HG02870 (cell line): ENCODE data around the gene NRXN2.
"Not testable (repeated sequence)": the region's sequence is repeated elsewhere in the genome, so short reads cannot be mapped to it uniquely, and the experiment has no call there.

Experiments
- ATAC-seq: cut with Tn5 transposase; IDR thresholded peaks from one replicate; pipeline ENCODE4 v1.9.1; 2021; ENCODE audit warnings: mild to moderate bottlenecking, moderate library complexity; ENCODE audit not compliant: unreplicated experiment

The NRXN2 gene

DNA sequence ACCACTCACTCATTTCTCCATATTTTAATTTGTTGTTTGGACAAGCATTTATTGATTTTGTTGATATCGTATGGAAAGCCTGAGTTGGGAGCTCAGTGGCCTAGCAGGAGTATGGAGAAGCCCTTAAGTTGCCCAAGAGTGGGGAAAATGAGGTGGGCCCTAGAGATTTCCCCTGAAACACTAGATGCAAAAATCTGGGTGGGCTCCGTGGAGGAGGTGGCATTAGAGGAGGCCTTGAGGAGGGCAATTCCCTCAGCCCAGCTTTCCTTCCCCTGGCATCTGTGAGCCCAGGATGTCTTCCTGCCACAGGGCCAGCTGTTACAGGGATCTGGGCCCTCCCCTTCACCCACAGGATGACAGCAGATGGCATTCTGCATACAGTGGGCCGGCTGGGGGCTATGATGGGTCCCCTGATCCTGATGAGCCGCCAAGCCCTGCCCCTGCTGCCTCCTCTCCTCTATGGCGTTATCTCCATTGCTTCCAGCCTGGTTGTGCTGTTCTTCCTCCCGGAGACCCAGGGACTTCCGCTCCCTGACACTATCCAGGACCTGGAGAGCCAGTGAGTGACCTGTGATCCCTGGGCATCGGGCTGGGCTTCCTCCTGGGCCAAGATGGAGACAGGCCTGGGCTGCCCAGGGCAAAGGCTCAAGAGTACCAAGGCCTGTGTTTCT lies 153.6 kb downstream of the NRXN2 start:
- no peak for ATAC-seq

DNA sequence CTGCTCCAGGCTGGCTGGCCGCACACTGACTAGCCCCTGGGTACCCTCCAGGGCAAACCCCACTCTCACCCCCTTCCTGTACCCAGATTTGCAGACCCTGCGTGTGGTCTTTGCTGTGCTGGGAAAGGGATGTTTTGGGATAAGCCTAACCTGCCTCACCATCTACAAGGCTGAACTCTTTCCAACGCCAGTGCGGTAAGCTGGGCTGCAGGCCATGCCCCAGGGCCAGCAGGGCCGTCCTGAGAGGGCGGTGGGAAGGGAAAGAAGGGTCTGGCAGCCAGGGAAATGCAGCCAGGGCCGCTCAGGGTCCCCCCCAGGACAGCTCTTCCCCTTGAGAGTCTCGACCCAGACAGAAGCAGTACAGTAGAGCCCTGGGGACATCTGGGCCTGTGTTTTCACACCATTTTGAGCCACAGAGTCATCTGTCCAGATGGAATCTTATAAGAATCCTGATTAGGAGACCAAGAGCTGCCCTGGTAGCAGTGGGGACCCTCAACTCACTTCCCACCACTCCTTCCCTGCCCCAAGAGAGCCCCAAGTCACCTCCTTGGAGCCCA lies 154.3 kb downstream of the NRXN2 start:
- no peak for ATAC-seq

DNA sequence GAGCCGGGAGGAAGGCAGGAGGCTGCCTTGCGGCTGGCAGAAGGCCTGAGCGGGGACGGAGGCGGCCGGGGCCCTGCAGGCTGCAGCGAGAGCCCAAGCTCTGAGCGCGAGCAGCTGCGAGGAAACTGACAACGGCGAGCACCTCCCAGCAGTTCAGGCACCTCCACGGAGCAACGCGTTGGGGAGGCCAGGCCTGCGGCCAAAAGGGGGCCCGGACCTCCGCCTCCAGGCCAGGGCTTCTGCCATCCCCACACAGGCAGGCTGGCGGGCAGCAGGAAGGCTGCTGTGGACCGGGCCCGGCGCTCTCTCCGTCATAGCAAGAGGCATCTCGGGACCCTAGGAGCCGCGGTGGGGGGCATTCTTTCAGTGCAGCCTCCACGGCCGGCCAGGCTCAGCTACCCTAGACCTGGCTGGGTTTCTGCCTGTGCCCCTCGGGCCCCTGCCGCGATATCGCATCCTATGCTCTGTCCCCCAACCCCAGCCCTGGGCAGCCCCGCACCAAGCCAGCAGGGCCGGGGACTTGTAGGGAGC lies 154.9 kb downstream of the NRXN2 start:
- ATAC-seq: no peak

DNA sequence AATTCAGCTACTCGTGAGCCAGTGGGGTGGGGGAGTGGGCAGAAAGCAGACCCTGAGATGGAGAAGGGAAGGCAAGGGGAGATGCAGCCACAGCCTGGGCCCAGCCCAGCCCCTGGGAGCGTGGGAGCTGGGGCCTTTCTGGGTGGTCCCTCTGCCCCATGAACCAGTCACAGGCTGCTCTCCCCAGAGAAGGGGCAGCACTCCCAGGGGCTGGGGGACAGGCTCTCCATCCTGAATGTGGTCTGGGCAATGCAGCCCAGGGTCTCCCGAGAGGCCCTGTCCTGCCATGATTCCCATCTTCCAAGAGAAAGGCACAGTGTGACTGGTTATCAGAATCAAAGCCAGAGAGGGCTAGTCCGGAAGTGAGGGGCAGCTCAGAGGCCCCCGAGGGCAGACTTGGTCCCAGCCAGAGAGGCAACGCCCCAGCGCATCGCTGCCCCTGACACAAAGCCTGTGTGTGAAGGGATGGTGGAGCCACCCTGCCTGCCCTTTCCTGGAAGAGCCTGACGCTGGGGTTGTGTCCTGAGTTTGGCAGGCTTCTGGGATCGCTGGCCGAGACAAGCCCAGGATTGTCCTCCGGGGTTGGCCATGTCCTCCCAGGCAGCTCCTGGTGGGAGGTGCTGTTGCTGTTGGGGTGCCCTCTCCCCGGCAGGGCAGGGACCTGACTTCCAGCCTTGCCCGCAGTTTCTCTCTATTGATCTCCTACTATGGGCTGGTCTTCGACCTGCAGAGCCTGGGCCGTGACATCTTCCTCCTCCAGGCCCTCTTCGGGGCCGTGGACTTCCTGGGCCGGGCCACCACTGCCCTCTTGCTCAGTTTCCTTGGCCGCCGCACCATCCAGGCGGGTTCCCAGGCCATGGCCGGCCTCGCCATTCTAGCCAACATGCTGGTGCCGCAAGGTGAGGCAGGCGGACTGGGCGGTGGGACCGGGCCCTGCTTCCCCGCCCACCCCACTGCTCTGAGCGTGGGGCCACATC lies 155.8 kb downstream of the NRXN2 start:
- ATAC-seq: no peak

DNA sequence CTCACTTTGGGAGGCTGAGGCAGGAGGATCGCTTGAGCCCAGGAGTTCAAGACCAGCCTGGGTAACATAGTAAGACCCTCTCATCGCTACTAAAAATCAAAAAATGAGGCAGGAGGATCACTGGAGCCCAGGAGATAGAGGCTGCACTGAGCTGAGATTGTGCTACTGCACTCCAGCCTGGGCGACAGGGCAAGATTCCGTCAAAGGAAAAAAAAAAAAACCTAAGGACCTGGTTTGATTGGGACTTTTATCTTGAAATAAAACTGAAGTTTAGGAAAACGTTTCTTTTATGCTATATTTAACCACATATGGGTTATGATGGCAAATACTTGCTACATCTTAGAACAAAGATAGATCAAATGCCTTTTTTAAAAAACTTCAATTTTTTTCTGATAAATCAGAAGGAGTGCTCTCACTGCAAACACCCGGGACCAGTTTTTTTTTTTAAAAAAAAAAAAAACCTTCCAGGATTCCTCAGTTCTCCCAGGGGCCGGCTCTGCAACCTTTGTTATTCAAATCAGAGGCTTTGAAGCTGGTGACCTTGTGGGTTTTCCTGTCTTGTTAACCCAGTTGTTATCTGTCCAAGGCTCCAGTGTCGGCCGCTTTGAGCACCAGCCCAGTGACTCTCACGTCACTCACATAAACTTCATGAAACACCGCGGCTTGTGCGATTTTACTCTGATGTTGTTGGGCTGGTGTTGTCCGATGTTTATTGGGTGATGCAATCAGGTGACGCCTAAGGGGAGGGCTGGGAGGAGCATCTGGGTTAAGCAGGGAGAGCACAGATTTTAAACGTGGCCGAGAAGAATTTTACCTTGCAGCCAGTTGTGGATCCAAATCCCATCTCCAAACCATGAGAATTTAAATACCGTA lies 156.7 kb downstream of the NRXN2 start:
- no peak for ATAC-seq

DNA sequence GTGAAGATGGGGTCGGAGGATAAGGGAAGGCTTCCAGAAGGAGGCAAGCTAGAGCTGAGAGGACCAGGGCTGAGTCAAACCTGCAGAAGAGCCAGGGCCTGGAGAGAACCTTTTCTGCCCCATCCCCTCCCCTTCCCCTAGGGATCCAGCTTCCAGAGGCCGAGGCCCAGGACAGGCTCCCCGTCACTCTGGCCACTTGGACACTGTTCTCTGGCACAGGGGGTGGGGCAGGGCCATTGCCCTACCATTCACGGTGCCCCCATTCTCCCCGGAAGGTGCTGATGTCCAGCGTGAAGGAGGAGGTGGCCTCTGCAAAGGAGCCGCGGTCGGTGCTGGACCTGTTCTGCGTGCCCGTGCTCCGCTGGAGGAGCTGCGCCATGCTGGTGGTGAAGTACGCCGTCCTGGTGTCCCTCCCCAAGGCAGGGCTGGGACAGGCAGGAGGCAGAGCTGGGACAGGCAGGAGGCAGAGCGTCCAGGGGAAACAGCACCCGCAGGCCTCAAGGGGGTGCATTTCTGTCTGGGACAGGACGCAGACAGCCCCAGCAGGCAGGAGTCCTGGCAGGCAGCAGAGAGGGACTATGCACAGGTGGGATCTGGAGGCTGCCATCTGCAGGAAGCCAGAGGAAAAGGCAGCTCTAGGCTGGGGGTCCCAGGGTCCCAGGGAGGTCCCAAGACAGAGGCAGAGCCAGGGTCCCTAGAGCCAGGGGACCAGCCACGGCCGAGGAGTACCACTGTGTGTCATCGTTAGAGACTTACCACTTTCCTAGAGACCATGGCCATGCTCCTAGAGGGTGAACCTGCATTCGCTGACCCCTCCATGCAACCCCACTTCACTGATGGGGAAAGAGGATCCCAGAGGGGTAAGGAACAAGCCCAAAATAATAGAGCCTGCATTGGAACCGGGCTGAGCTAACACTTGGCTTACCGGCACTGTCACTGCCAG lies 157.8 kb downstream of the NRXN2 start:
- no peak for ATAC-seq

DNA sequence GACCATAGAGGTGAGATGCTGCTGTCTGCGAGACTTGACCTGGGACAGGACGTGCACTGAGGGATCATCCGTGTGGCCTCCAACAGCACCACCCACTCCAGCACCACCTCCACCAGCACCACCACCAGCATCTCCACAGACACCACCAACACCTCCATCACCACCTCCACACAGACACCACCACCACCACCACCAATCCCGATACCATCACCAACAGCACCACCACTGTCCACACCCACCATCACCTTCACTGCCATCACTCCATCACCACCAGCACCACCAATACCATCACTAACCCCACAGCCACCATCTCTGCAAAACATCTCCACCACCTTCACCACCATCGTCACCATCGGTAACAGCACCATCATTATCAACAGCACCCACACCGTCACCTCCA lies 158.6 kb downstream of the NRXN2 start:
- no peak for ATAC-seq

DNA sequence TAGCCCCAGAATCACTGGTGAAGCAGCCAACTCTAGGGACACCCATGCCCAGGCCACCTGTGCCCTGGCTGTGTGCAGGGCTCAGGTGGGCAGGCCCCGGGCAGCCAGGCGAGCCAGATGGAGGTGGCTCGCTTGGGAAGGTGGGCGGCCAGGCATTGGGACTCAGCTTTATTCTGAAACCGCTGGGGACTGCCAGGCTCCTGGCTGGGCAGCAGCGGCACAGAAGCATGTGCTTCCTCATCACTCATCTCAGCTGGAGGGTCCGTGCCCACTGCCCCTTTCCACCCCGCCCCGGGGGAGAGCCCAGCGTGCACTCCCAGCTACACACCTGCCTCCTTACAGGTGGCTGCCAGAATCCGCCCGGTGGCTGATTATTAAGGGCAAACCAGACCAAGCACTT lies 159.0 kb downstream of the NRXN2 start:
- ATAC-seq: no peak

DNA sequence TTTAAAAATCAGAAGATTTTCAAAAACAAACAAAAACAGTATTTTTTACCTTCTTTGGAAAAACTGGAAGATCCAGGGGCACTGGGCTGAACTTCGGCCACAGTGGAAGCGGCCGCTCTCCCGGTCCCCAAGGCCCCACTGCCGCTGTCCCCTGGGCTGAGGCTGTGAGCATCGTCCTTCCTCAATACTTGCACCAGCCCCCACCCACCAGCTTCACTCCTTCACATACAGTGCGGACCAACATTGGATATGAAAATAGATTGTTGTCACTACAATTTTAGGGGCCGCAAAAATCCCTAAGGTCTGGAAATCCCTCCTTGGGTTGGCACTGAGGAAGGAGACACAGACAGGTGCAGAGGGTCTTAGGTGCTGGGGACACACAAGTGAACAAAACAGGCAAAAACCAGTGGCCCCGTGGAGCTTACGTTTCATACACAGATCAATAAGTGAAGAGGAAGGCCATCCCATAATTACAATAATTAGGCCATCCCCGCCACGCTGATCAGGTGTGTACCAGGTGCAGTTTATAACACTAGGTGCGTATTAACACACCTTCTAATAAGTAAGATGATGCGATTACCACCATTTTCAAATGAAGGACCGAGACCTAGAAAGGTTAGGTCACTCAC lies 160.2 kb downstream of the NRXN2 start:
- no peak for ATAC-seq

DNA sequence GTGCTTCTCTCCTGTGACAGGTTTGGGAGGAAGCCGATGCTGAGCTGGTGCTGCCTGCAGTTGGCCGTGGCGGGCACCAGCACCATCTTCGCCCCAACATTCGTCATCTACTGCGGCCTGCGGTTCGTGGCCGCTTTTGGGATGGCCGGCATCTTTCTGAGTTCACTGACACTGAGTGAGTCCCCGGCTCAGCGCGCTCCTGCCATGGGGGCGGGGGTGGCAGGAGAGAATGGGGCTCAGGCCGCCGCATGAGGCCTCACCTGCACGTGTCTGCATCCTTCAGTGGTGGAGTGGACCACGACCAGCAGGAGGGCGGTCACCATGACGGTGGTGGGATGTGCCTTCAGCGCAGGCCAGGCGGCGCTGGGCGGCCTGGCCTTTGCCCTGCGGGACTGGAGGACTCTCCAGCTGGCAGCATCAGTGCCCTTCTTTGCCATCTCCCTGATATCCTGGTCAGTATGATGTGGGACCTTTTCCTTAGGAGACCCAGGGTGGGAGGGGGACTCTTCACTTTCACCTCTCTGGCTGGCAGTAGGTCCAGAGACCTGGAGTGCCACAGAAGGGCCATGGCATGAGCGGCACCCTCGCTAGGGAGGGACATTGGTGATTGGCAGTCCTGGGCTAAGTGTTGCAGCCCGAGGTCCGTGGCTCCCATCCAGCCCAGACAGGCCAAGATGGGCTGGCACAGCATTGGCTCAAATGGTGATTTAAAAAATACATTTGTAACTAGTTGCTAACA lies 160.8 kb downstream of the NRXN2 start:
- no peak for ATAC-seq

DNA sequence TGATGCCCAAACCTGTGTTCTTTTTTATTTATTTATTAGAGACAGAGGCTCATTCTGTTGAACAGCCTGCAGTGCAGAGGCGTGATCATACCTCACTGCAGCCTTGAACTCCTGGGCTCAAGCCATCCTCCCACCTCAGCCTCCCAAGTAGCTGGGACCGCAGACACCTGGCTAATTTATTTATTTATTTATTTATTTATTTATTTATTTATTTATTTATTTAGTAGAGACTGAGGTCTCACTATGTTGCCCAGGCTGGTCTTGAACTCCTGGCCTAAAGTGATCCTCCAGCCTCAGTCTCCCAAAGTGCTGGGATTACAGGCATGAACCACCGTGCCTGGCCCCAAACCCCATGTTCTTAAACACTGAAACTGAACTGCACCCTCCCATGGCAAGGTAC lies 161.6 kb downstream of the NRXN2 start:
- ATAC-seq: not testable (repeated sequence)

DNA sequence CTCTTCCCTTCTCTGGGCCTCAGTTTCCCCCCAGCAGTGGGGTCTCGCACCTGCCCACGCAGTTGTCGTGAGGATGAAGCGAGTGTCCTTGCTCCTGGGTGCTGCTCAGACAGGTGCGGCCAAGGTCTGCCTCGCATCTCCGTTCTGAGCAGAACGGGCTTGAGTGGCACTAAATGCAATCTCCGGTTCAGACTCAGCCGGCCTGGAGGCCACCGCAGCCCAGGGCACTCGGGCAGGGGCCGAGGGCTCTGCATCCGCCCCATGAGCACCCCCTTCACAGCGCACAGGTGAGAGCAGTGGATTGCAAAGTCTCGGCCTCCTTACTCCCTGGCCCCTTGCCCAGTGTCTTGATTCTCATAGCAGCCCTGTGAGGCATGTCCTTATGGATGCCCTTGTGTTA lies 162.1 kb downstream of the NRXN2 start:
- ATAC-seq: no peak

DNA sequence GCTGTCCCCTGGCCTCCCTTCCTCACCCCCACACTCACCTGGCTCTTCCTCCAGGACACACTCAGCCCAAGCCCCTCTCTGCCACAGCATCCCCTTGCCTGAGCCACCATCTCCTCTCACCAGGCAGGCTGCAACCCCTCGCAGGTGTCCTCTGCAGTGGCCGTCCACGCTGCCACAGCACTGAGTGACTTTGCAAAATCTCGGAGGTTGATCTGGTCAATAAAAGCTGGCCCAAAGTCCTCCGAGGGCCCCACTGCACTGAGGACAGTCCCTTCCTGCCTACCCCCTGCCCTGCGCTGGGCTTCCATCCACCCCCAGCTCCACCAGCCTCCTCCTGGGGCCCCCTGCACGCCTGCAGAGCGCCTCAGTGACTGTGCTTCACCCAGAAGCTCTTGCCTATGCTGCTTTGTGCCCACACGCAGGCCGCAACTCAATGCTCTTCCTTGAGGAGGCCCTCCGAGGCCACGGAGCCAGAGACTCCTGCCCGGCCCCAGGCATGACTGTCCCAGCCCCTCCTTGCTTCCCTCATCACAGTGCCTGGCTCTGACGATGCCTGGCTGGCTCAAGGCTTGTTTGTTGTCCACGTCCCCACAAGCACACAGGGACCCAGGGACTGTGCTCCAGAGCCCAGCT lies 162.7 kb downstream of the NRXN2 start:
- ATAC-seq: no peak

DNA sequence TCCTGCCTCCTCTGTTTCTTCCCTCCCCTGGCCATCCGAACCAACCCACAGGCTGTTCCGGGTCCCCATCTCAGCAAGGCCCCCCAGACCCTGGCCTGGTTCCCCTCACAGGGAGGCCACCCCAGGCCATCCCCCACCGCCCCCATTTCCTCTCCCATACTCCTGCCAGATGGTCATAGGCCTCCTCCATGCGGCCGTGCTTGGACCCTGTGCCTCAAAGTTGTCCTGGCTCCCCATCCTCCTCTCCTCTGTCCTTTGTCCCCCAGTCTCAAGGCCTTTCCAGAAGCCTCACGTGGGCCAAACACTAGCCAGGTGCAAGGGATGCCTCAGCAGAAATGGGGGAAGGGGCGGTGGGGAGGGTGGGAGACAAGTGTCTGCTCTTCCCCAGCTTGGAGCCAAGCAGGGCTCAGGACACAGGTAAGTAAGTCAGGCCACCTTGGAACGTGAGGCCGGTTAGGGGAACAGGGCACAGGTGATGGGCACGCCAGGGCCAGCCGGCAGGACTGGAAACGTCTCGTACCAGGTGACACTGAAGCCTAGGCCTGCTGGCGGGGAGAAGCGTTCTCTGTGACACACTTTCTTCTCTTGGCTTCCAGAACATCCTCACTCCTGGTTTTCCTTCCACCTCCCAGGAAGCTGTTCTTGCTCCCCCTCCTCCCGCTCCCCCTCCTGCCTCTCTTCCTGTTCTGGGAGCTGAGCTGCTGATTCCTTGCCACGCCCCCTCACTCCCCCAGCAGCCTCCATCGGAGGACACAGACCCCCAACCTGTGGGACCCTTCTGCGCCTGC lies 163.5 kb downstream of the NRXN2 start:
- no peak for ATAC-seq

DNA sequence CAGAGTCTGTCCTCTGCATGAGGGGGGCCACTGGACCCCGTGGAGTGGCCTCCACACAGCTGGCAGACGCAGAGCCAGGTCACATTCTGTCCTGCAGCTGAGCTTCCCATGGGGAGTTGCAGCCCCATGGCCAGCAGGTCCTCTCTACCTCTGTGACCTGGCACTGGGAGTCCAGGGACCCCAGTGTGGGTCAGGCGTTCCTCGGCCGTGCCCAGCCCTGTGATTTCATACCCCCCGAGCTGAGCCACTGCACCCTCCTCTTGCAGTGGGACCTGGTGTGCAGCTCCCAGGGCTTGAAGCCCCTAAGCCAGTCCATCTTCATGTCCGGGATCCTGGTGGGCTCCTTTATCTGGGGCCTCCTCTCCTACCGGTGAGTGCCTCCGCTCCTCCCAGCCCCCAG lies 164.1 kb downstream of the NRXN2 start:
- ATAC-seq: no peak

DNA sequence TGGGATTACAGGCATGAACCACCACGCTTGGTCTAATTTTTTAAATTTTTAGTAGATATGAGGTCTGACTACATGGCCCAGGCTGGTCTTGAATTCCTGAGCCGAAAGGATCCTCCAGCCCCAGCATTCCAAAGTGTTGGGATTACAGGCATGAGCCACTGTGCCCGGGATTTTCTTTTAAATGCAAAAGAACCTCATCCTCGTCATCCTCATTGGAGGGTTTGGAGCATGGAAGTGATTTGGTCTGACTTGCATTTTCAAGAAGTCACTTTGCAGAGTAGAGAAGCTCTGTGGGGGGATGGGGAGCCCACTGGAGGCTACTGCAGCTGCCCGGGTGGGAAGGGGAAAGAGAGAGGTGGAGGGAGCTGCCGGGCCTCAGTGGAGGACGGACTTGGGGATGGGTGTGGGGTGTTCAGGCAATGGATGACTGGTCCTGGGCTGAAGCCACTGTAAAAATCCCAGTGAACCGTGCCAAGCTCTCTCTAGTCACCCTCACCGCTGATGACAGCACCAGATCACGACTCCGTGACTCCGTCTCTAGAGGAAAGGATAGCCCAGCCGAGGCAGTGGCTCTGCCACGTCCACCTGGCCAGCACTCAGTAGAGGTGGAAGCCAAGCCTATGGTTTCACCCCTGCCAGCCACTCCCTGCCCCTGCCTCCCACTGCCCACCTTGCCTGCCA lies 164.8 kb downstream of the NRXN2 start:
- no peak for ATAC-seq
